SK-N-SH (cell line): ENCODE measurements around the gene SPATA16. TPM values are rescaled to one million over a fixed set of nuclear protein-coding genes. Genes with fewer than 3 reads are reported as not detected.

Experiments used
- CTCF ChIA-PET: fragments of 300-600, 350-600 bp; formaldehyde crosslinking; extraction: SDS; loops from one replicate; lab custom pipeline; 2021; lab: Yijun Ruan, JAX
- POLR2A ChIA-PET: fragments of 350-600 bp; sonication (Branson Sonifier 250); formaldehyde crosslinking; extraction: SDS; loops from one replicate; lab custom pipeline; 2020; ENCODE audit warnings: antibody characterized with exemption, inconsistent platforms; lab: Yijun Ruan, JAX
- DNase-seq: peaks from one replicate; pipeline ENCODE4 v3.0.0; 2012
- H2AFZ ChIP-seq: fragments of 200-600 bp; sonication (generic); 2 replicates; pipeline ENCODE4 v1.8.1; 2016; ENCODE audit warnings: antibody characterized with exemption, mild to moderate bottlenecking, low read depth
- H3F3A ChIP-seq: fragments of 200-600 bp; sonication (generic); replicated peaks from 2 replicates; pipeline ENCODE3; 2016; ENCODE audit warnings: antibody characterized with exemption, mild to moderate bottlenecking; ENCODE audit not compliant: insufficient read depth
- H3K27ac ChIP-seq, 2 experiments: fragments of 200-500 bp in 1 of 2; fragments of 200-600 bp in 1 of 2; sonication (Bioruptor generic) in 1 of 2; sonication (generic), shearing (Covaris generic) in 1 of 2; 2 replicates each; pipeline versions ENCODE4 v1.5.1 to v1.6.1; 2014 to 2016; ENCODE audit warnings: low read depth in 2 of 2, inconsistent platforms in 1 of 2, low read length in 1 of 2, mild to moderate bottlenecking in 1 of 2, mixed read lengths in 1 of 2
- H3K27me3 ChIP-seq: fragments of 200-600 bp; sonication (generic), shearing (Covaris generic); 2 replicates; pipeline ENCODE4 v1.6.1; 2016; ENCODE audit warnings: mixed run types; ENCODE audit not compliant: insufficient read depth
- H3K36me3 ChIP-seq, 2 experiments: fragments of 200-500 bp in 1 of 2; fragments of 200-600 bp in 1 of 2; sonication (Bioruptor generic) in 1 of 2; sonication (generic) in 1 of 2; replicated peaks in 1 of 2; 2 replicates each; pipeline versions ENCODE3 to v1.5.1; 2014 to 2016; ENCODE audit warnings: low read length in 1 of 2, mild to moderate bottlenecking in 1 of 2; ENCODE audit not compliant: insufficient read depth in 2 of 2, control insufficient read depth in 1 of 2
- H3K4me1 ChIP-seq, 2 experiments: fragments of 200-500 bp in 1 of 2; fragments of 200-600 bp in 1 of 2; sonication (Bioruptor generic) in 1 of 2; sonication (generic), shearing (Covaris generic) in 1 of 2; 2 replicates each; pipeline versions ENCODE4 v1.5.1 to v1.6.1; 2014 to 2016; ENCODE audit warnings: low read depth in 1 of 2, low read length in 1 of 2, mixed run types in 1 of 2; ENCODE audit not compliant: insufficient read depth in 2 of 2, control insufficient read depth in 1 of 2
- H3K4me2 ChIP-seq: fragments of 200-600 bp; sonication (generic), shearing (Covaris generic); 2 replicates; pipeline ENCODE4 v1.6.1; 2017; ENCODE audit warnings: mixed run types
- H3K4me3 ChIP-seq, 2 experiments: fragments of 200-500 bp in 1 of 2; fragments of 200-600 bp in 1 of 2; sonication (Bioruptor generic) in 1 of 2; sonication (generic), shearing (Covaris generic) in 1 of 2; 2 replicates each; pipeline versions ENCODE4 v1.5.1 to v1.8.1; 2014 to 2016; ENCODE audit warnings: low read depth in 2 of 2, inconsistent platforms in 1 of 2, low read length in 1 of 2, mild to moderate bottlenecking in 1 of 2, mixed read lengths in 1 of 2, moderate library complexity in 1 of 2
- H3K79me2 ChIP-seq: fragments of 200-600 bp; sonication (generic); 2 replicates; pipeline ENCODE4 v1.8.1; 2017; ENCODE audit warnings: mild to moderate bottlenecking; ENCODE audit not compliant: insufficient read depth
- H3K9ac ChIP-seq: fragments of 200-600 bp; sonication (generic); 2 replicates; pipeline ENCODE4 v1.6.1; 2017; ENCODE audit warnings: mixed run types
- H3K9me2 ChIP-seq: fragments of 200-600 bp; sonication (generic); 2 replicates; pipeline ENCODE4 v1.6.1; 2017; ENCODE audit warnings: mixed run types
- H3K9me3 ChIP-seq: fragments of 200-600 bp; sonication (generic); 2 replicates; pipeline ENCODE4 v1.6.1; 2017; ENCODE audit warnings: mixed run types, mild to moderate bottlenecking, moderate library complexity
- H4K20me1 ChIP-seq: fragments of 200-600 bp; sonication (generic); 2 replicates; pipeline ENCODE4 v1.6.1; 2017; ENCODE audit warnings: mild to moderate bottlenecking, mixed run types; ENCODE audit not compliant: insufficient read depth
- CHD2 ChIP-seq: fragments of 150-350 bp; IDR thresholded peaks from 2 replicates; pipeline ENCODE4 v1.6.1; 2018; ENCODE audit warnings: low read length; ENCODE audit not compliant: partially characterized antibody
- CTCF ChIP-seq: fragments of 200-600 bp; sonication (generic); IDR thresholded peaks from 2 replicates; pipeline ENCODE4 v1.6.1; 2017; ENCODE audit warnings: antibody characterized with exemption, mild to moderate bottlenecking, moderate library complexity
- FOXJ3 ChIP-seq: sonication (generic); formaldehyde crosslinking; IDR thresholded peaks from 2 replicates; pipeline ENCODE4 v1.5.1; 2020; ENCODE audit warnings: mild to moderate bottlenecking, missing genetic modification reagents
- FOXM1 ChIP-seq: IDR thresholded peaks from 2 replicates; pipeline ENCODE4 v1.4.0; 2012; ENCODE audit warnings: low read depth, mild to moderate bottlenecking
- GATA2 ChIP-seq: sonication (generic); formaldehyde crosslinking; IDR thresholded peaks from 2 replicates; pipeline ENCODE4 v1.5.0; 2020; ENCODE audit warnings: mild to moderate bottlenecking, missing genetic modification reagents
- JUND ChIP-seq: IDR thresholded peaks from 2 replicates; pipeline ENCODE4 v1.4.0; 2012
- RCOR1 ChIP-seq: fragments of 150-350 bp; IDR thresholded peaks from 2 replicates; pipeline ENCODE4 v1.6.1; 2017; ENCODE audit warnings: antibody characterized with exemption, low read length
- RFX5 ChIP-seq: IDR thresholded peaks from 2 replicates; pipeline ENCODE4 v1.6.1; 2012; ENCODE audit warnings: mild to moderate bottlenecking, improper control_type of control experiment, low read length
- TAF1 ChIP-seq: IDR thresholded peaks from 2 replicates; pipeline ENCODE4 v1.6.1; 2012; ENCODE audit warnings: low read depth, mild to moderate bottlenecking, low read length, moderate library complexity, borderline replicate concordance
- TCF12 ChIP-seq: IDR thresholded peaks from 2 replicates; pipeline ENCODE4 v1.4.0; 2012
- TEAD4 ChIP-seq: IDR thresholded peaks from 2 replicates; pipeline ENCODE4 v1.4.0; 2012; ENCODE audit warnings: mild to moderate bottlenecking, borderline replicate concordance; ENCODE audit not compliant: insufficient read depth
- USF1 ChIP-seq: IDR thresholded peaks from 2 replicates; pipeline ENCODE4 v1.4.0; 2012; ENCODE audit warnings: low read depth, borderline replicate concordance
- USF2 ChIP-seq: fragments of 150-350 bp; IDR thresholded peaks from 2 replicates; pipeline ENCODE4 v1.6.1; 2017; ENCODE audit warnings: antibody characterized with exemption, low read length, low read depth, borderline replicate concordance
- YY1 ChIP-seq: IDR thresholded peaks from 2 replicates; pipeline ENCODE4 v1.4.0; 2012; ENCODE audit warnings: low read depth, mild to moderate bottlenecking
- WGBS: methylation state at CpG from one replicate; pipeline ENCODE4 v1.1.6; 2017; ENCODE audit warnings: low lambda C conversion rate; 5-methylcytosine and 5-hydroxymethylcytosine counted together
- polyA plus RNA-seq, 3 experiments: library from polyadenylated mRNA; depleted of rRNA; stranded (reverse); fragments of >200 nt; gene quantifications; 2 replicates each; pipeline ENCODE4 v1.2.3, GENCODE V29; 2012

Gene SPATA16
- polyA plus RNA-seq, 1 of the 3 experiments (the other 2 are of a cell fraction): not detected

- H3K9me3 ChIP-seq: no peaks in the 10 kb centered on the region
- TF ChIP-seq TAF1 (no peak), GATA2 (CRISPR knock-in tag) (no peak), CHD2 (no peak), TEAD4 (no peak)
- TF ChIP-seq, all 33 proteins: peak for 0
- POLR2A ChIA-PET: no interaction called here
- Histone ChIP-seq H3K4me3 (no peak overlapping the region), H3F3A (no peaks in the 10 kb centered on the region), H3K27ac (no peak overlapping the region), H3K79me2 (no peaks in the 10 kb centered on the region), H3K36me3 (no peaks in the 10 kb centered on the region), H3K9ac (no peak overlapping the region), H3K4me1 (no peaks in the 10 kb centered on the region; a peak in 1 of 4 replicates), H3K4me2 (no peak overlapping the region), H4K20me1 (no peaks in the 10 kb centered on the region), H3K27me3 (no peaks in the 10 kb centered on the region), H3K9me2 (no peaks in the 10 kb centered on the region), H2AFZ (no peak overlapping the region)
- no peak for DNase-seq
- CTCF ChIA-PET: no interaction called here
- 46% methylated on average over 1 of the region's 1 CpG for WGBS
These were observed 211.6 kb downstream of the SPATA16 start for GRCh38 chr3:172929451-172929850.

- CTCF ChIA-PET: no interaction called here
- DNase-seq: no peak
- Histone ChIP-seq H2AFZ (no peak overlapping the region), H4K20me1 (no peaks in the 10 kb centered on the region), H3K9me2 (no peaks in the 10 kb centered on the region), H3K4me1 (no peaks in the 10 kb centered on the region; a peak in 1 of 4 replicates), H3K4me2 (no peak overlapping the region), H3F3A (no peaks in the 10 kb centered on the region), H3K4me3 (no peak overlapping the region), H3K9me3 (no peaks in the 10 kb centered on the region), H3K27ac (no peak overlapping the region), H3K27me3 (no peaks in the 10 kb centered on the region; the same call in 1 of the 2 replicates), H3K79me2 (no peaks in the 10 kb centered on the region), H3K9ac (no peak overlapping the region), H3K36me3 (no peaks in the 10 kb centered on the region)
- 62% methylated on average over 3 of the region's 3 CpGs for WGBS
- POLR2A ChIA-PET: no interaction called here
- TF ChIP-seq TCF12 (no peak), CTCF (no peak), USF2 (no peak), RCOR1 (no peak), YY1 (no peak), RFX5 (no peak), FOXM1 (no peak), FOXJ3 (CRISPR knock-in tag) (no peak), USF1 (no peak), JUND (no peak), TAF1 (no peak)
These were observed 216.5 kb downstream of the SPATA16 start for GRCh38 chr3:172924546-172924945.
